Naive thymus-derived CD8-positive, alpha-beta T cell (primary cell): ENCODE measurements around the gene GDPD5. TPM values are rescaled to one million over a fixed set of nuclear protein-coding genes. Genes with fewer than 3 reads are reported as not detected.
A peak's percentile ranks its signal among the peaks of the same experiment; 100 is the strongest.

Experiments used
- ATAC-seq, 2 donors: fragments of 150-1000 bp; cut with Tn5 transposase in 1 of 2; sonication (Bioruptor Pico), chemical (Tn5 transposase) in 1 of 2; 1 replicate in 1 of 2; 2 replicates in 1 of 2; pipeline ENCODE4 v1.10.0; 2021; ENCODE audit warnings: mild to moderate bottlenecking in 2 of 2, moderate library complexity in 2 of 2
- POLR2A ChIA-PET: fragments of 350-600 bp; sonication (Branson Sonifier 250); formaldehyde crosslinking; loops from one replicate; lab custom pipeline; 2021; ENCODE audit warnings: antibody characterized with exemption; lab: Charles Lee
- DNase-seq, 10 donors: peaks; one replicate each; pipeline versions ENCODE4 v3.0.0 to v3.0.0-alpha.2; 2020 to 2022
- H3K27ac Mint-ChIP-seq, 10 donors: one replicate each; pipeline ENCODE4 v1.8.0; 2020 to 2022; ENCODE audit warnings: mild to moderate bottlenecking in 10 of 10, mixed read lengths in 10 of 10, moderate library complexity in 4 of 10, inconsistent platforms in 1 of 10
- H3K27me3 Mint-ChIP-seq, 5 donors: one replicate each; pipeline ENCODE4 v1.8.0; 2021 to 2022; ENCODE audit warnings: mixed read lengths in 5 of 5
- H3K36me3 Mint-ChIP-seq, 3 donors: one replicate each; pipeline ENCODE4 v1.8.0; 2020 to 2022; ENCODE audit warnings: mixed read lengths in 3 of 3, mild to moderate bottlenecking in 2 of 3, inconsistent platforms in 1 of 3
- H3K4me1 Mint-ChIP-seq, 4 donors: one replicate each; pipeline ENCODE4 v1.8.0; 2021 to 2022; ENCODE audit warnings: mixed read lengths in 4 of 4
- H3K4me3 Mint-ChIP-seq, 10 donors: one replicate each; pipeline ENCODE4 v1.8.0; 2020 to 2022; ENCODE audit warnings: mild to moderate bottlenecking in 10 of 10, mixed read lengths in 10 of 10, moderate library complexity in 6 of 10, inconsistent platforms in 1 of 10
- H3K9me3 Mint-ChIP-seq, 9 donors: one replicate each; pipeline ENCODE4 v1.8.0; 2020 to 2022; ENCODE audit warnings: mixed read lengths in 9 of 9, mild to moderate bottlenecking in 3 of 9, inconsistent platforms in 1 of 9, moderate library complexity in 1 of 9
- polyA plus RNA-seq, 3 donors: library from polyadenylated mRNA; unstranded; fragments of 300-500 nt; fragmentation: Illumina TruSeq; gene quantifications; one replicate each; pipeline ENCODE4 v1.2.3, GENCODE V29; 2021
- total RNA-seq, 8 experiments: library from RNA in 2 of 8; stranded (reverse) in 2 of 8; gene quantifications; one replicate each; pipeline ENCODE4 v1.2.3 and lab custom pipeline; 2021 to 2026

Gene GDPD5
- total and polyA plus RNA-seq, 5 experiments from 2014 or later = 4.2 to 13.4 (median 5.1) TPM

DNA sequence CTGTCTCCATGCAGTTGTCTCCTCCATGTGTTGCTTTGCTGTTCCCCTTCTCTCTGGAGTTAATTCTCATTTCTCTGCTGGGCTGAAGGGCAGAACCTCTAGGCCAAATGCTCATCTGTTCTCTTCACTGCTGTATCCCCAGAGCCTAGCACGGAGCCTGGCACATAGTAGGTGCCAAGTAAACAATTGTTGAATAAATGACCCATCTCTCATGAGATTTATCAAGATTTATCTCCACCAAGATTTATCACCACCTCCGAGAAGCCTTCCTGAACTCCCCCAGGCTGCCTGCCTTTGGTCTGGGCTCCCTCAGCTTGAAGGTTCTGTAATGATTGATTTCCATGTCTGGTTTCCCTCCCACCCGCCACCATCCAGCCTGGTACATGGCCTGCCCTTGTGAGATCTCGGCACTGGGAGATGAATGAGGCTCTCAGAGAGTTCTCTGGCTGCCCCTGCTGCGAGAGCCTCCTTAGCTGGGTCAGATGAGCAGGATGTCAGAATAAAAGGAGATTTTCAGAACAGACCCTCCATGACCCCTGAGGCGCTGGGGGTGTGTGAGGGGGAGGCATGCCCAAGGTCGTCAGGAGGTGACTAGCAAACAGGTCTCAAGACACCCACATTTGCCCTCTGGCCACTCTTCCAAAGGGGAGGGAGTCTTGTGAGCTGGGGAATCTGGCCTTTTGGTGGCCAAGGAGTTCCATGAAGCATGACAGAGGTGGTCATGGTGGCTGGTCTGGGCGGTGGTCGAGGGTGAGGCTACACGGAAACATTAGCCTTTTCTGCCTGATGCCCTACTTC, 2.4 kb upstream of the GDPD5 start:
- POLR2A ChIA-PET = interaction anchor here (1.1 kb wide), 1 partner anchor 98 kb away, joined by 3 read pairs; no protein-coding TSS in a partner anchor
- Mint-ChIP-seq H3K4me3 (peak overlapping the region in 8 of 10 donors; percentile 7 to 91 (median 78)), H3K36me3 (no peaks in the 10 kb centered on the region), H3K27ac (peak overlapping the region in 7 of 10 donors; percentile 12 to 71 (median 57)), H3K27me3 (peaks cover 0 to 4% (median 0%) of the 10 kb centered on the region in 5 donors), H3K9me3 (no peaks in the 10 kb centered on the region), H3K4me1 (peaks cover 30 to 45% (median 38%) of the 10 kb centered on the region in 4 donors)
- DNase-seq = no peak
- ATAC-seq = no peak

DNA sequence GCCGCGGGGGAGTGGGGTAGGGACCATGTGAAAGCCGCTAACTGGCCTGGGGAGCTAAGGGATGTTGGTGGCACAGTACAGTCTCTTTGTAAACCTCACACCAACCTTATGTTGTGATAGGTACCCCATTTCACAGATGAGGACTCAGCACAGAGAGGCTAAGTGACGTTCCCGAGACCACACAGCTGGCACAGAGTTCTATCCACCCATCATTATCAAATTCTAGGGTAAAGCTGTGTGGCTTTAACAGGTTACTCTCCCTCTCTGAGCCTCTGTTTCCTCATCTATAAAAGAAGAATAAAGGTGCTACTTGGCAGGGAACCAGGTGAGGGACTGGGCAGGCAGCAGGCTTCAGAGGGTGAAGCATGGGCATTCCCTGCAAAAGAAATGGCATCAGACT, 1.4 kb upstream of the GDPD5 start:
- DNase-seq = no peak
- Mint-ChIP-seq H3K27ac (peak overlapping the region in 8 of 10 donors; percentile 9 to 90 (median 74)), H3K9me3 (no peaks in the 10 kb centered on the region), H3K36me3 (no peaks in the 10 kb centered on the region), H3K4me3 (peak overlapping the region; percentile 70 to 91 (median 78)), H3K4me1 (peaks cover 28 to 42% (median 35%) of the 10 kb centered on the region in 4 donors), H3K27me3 (peaks cover 0 to under 1% (median 0%) of the 10 kb centered on the region in 5 donors)
- ATAC-seq = no peak
- POLR2A ChIA-PET = interaction anchor here (1.0 kb wide), 1 partner anchor 52 kb away, joined by 3 read pairs; no protein-coding TSS in a partner anchor

DNA sequence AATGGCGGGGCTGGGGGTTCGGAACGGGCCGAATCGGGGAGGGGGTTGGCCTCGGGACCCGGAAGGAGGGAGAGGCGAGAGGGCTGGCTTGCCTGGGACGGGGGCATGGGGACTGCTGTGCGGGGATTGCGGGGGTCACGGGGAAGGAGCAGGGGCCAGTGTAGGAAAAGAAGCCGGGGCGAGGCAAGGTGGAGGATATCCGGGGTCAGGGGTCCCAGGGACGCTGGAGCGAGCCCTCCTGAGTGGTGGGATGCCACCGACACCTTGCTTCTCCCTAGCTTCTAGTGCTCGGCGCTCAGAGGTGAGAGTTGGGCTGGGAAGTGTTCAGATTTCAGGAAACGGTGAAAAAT, 426 bp upstream of the GDPD5 start:
- H3K27ac Mint-ChIP-seq = peak overlapping the region in 9 of 10 donors; percentile 9 to 84 (median 69)
- H3K4me3 Mint-ChIP-seq = peak overlapping the region; percentile 75 to 91 (median 78)
- POLR2A ChIA-PET = interaction anchor here (0.6 to 1.4 kb wide), 4 partner anchors 9 to 126 kb away, joined by 3 to 5 read pairs (median 4); no protein-coding TSS in a partner anchor
- no peaks in the 10 kb centered on the region for H3K36me3 Mint-ChIP-seq
- H3K27me3 Mint-ChIP-seq = no peaks in the 10 kb centered on the region
- peaks cover 24 to 32% (median 30%) of the 10 kb centered on the region in 4 donors for H3K4me1 Mint-ChIP-seq
- DNase-seq (no peak), ATAC-seq (peak in 1 of 2 donors; percentile 5)
- no peaks in the 10 kb centered on the region for H3K9me3 Mint-ChIP-seq

DNA sequence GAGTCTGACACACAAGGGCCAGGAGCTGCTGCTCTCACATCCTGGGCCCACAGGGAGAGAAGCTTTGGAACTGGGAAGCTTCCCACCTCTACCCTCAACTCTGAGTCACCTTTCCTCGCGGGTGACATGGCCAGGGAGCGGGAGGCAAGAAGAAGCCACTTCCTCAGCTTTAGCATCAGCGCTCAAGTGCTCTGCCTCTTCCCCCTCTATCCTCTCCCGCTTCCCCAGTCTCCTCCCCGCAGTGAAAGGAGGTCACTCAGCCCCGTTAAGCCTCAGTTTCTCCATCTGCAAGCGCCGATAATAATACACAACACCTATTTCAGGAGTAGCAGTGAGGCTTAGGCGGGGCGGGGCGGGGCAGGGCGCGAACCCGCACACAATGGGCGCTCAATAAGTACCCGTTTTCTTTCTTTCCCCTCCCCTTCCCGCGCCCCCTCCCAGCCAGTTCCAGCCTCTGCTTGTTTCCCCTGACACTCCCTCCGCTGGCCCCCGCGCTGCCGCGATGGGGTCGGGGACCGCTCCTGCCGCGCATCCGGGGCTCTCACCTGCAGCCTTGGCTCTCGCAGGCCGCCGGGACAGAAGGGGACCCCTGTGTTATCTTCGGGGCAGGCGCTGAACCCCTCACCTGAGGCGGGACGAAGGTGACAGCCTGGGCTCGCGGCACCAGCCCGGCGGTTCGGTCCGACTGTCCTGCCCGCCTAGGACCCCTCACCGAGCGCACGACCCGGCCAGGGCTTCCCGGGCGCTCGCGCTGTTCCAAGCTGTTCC, 892 bp downstream of the GDPD5 start:
- no peaks in the 10 kb centered on the region for H3K36me3 Mint-ChIP-seq
- peak overlapping the region in 7 of 10 donors; percentile 37 to 82 (median 65) for H3K27ac Mint-ChIP-seq
- H3K9me3 Mint-ChIP-seq = no peaks in the 10 kb centered on the region
- H3K27me3 Mint-ChIP-seq = no peaks in the 10 kb centered on the region
- POLR2A ChIA-PET = interaction anchor here (0.7 to 1.4 kb wide), 5 partner anchors 49 to 142 kb away, joined by 3 to 6 read pairs (median 3); no protein-coding TSS in a partner anchor
- peak overlapping the region; percentile 77 to 93 (median 84) for H3K4me3 Mint-ChIP-seq
- ATAC-seq (peak in 1 of 2 donors; percentile 36), DNase-seq (peak in 8 of 10 donors; percentile 11 to 46 (median 36))
- peaks cover 16 to 29% (median 25%) of the 10 kb centered on the region in 4 donors for H3K4me1 Mint-ChIP-seq

DNA sequence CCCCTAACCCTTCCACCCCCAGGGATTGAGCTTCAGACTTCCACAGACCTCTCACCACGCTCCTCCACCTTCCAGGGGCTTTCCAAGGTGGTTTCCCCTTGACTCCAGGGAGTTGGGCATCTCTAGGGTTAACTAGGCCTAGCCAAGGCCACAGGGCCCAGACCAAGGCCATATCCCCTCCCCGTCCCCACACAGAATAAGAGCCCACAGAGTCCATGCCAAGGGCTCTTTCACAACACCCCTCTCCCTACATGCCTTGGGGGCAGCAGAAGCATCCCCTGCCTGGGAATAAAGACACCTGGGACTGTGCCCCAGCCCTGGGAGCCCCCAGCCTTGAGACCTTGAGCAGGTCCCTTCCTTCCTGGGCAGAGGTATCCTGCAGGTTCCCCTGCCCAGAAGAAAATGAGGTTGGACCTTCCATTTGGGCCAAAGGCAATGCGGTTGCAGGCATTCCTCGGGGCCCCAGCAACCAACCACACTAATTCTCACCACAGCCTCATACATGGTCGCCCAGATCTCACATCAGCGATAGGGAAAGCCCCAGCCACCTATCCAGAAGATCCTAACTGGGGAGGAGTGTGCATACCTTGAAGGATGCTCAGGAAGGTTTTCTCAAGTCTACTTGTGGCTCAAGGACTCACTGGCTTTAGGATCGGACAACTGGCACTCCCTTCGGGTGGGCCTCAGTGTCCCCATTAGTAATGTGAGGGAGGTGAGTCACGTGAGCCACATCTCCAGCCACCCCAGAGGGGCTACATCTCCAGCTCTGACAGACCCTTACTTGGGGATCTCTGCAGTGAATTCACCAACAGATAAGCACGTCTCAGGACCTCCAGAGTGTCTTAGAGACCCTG, 1.7 kb downstream of the GDPD5 start:
- ATAC-seq = no peak
- POLR2A ChIA-PET = interaction anchor here (0.7 to 1.0 kb wide), 2 partner anchors 73 to 94 kb away, joined by 3 read pairs; no protein-coding TSS in a partner anchor
- H3K9me3 Mint-ChIP-seq = no peaks in the 10 kb centered on the region
- peaks cover 16 to 29% (median 25%) of the 10 kb centered on the region in 4 donors for H3K4me1 Mint-ChIP-seq
- peak overlapping the region; percentile 77 to 93 (median 84) for H3K4me3 Mint-ChIP-seq
- H3K36me3 Mint-ChIP-seq = no peaks in the 10 kb centered on the region
- H3K27ac Mint-ChIP-seq = peak overlapping the region in 7 of 10 donors; percentile 14 to 79 (median 65)
- H3K27me3 Mint-ChIP-seq = no peaks in the 10 kb centered on the region
- peak in 1 of 10 donors; percentile 12 for DNase-seq

DNA sequence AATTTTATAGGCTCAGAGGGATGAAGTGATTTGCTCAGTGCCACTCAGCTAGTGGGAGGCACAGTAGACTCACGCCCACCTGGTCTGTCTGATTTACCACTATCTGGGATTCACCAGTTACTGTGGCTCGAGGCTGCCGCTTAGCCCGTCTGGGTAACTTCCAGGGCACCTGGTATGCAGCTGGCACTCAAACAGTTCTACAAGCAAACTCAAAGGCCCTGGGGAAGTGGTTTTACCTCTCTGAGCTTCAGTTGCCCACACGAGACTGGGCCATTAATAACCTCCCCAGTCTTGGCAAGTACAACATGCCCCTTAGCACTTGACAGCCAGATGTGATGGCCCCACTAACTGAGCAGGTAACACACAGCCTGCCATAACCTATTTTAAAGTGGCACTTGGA, 2.6 kb downstream of the GDPD5 start:
- Mint-ChIP-seq H3K4me1 (peaks cover 16 to 30% (median 25%) of the 10 kb centered on the region in 4 donors), H3K4me3 (peak overlapping the region in 5 of 10 donors; percentile 22 to 90 (median 57))

DNA sequence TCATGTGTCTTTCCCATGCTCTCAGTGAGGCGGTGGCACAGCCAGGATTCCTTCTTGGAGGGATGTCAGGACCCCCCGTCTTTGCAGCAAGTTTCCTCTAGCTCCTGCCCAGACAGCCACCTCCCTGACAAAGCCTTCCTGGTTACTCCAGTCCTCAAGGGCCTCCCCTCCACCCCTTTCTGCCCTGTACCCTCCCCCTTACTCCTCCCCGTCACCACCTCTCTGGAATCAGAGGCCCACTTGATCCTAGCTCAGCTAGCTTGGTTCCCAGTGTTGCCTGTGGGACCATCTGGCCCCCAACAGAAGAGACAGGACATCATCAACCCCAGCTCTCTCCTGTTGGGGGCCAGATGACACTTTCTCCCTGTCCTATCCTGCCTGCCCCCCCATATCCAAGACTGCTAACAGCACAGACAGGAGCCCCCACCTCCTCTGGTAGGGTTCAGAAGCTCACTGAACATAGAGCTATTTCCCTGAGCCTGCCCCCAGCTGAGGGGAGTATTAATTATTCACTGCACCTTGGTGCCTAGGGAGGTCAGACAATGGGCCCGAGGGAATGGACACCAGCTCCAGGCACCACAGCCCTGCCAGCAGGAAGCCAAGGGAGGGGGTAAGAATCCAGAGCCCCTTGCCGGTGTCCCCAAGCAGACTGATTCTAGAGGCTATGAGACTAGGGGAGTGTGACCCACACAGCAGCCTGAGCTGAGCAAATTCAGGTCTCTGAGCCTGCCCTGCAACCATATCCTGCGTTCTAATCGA, 3.3 kb downstream of the GDPD5 start:
- Mint-ChIP-seq H3K9me3 (no peaks in the 10 kb centered on the region), H3K36me3 (no peaks in the 10 kb centered on the region), H3K27ac (no peak overlapping the region), H3K4me3 (peak overlapping the region in 1 of 10 donors; percentile 30), H3K4me1 (peaks cover 16 to 35% (median 30%) of the 10 kb centered on the region in 4 donors), H3K27me3 (no peaks in the 10 kb centered on the region)
- DNase-seq (no peak), ATAC-seq (no peak)
- POLR2A ChIA-PET = interaction anchor here (0.9 to 1.0 kb wide), 2 partner anchors 12 to 91 kb away, joined by 3 read pairs; no protein-coding TSS in a partner anchor

More for the DNA sequence above, 2.6 kb downstream of the GDPD5 start:
- peak overlapping the region in 3 of 10 donors; percentile 32 to 69 (median 65) for H3K27ac Mint-ChIP-seq
- H3K36me3 Mint-ChIP-seq = no peaks in the 10 kb centered on the region
- POLR2A ChIA-PET = interaction anchor here (0.7 to 1.0 kb wide), 3 partner anchors 11 to 92 kb away, joined by 3 read pairs; no protein-coding TSS in a partner anchor
- DNase-seq = no peak
- H3K9me3 Mint-ChIP-seq = no peaks in the 10 kb centered on the region
- no peaks in the 10 kb centered on the region for H3K27me3 Mint-ChIP-seq
- ATAC-seq = no peak

DNA sequence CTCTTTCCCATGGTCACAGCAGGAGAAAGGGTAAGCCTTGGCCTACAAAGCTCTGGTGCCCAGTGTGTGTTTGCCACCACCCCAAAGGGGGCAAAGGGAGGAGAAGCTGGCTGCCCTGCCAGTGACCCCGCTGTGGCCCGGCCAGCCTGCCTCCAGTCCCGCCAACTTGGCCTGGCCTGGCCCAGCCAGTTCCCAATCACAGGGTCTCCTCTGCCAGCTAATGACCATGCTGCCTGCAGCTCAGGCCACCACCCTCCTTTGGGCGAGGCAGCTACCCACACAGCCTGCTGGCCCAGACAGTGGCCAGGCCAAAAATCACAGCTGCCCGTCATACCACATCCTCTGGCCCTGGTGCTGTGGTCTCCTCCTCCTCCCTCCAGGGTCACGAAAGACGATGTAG, 5.1 kb downstream of the GDPD5 start:
- Mint-ChIP-seq H3K36me3 (no peaks in the 10 kb centered on the region), H3K27me3 (no peaks in the 10 kb centered on the region), H3K4me1 (peaks cover 20 to 35% (median 31%) of the 10 kb centered on the region in 4 donors), H3K27ac (no peak overlapping the region), H3K4me3 (no peak overlapping the region), H3K9me3 (no peaks in the 10 kb centered on the region)
- no peak for DNase-seq
- POLR2A ChIA-PET = interaction anchor here (0.9 kb wide), 1 partner anchor 10 kb away, joined by 6 read pairs; no protein-coding TSS in a partner anchor
- no peak for ATAC-seq

DNA sequence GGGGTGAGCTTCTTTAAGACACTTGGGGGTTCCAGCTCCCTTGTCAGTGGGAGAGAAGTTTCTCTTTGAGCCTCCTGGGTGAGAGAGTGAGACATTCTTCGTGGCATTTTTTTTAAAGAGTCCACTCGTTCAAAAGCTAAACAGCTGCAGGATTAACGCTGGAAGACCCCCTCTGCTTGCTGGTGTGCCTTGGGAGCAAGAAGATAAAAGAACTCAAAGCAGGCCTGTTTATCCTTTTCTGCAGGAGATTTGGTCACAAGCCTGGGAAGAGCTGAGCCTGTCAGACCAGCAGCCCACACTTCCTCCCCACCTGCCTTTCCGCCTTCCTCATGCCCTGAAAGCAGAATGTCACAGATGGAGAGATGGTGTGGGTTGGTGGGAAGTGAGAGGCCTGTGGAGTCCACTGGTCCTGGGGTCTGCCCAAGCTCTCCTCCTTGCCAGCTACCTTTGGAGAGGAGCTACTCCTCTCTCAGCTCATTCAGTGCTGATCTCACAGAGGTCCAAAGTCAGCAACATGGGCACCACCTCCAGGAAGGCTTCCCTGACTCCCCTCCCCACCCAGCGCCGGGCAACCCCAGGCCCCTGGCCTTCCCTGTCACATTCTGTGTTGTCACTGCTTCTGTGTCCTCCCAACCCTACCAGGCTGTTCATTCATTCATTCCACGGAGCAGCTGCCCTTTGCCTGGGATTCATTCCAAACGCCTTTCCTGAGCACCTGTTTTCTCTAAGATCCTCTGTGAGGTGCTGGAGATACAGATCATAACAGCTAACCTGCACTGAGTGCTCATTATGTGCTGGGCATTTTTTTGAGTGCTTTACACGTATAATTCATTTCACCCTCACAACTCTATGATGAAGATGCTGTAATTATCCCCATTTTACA, 6.7 kb downstream of the GDPD5 start:
- POLR2A ChIA-PET = no interaction called here
- H3K27ac Mint-ChIP-seq = peak overlapping the region in 2 of 10 donors; percentile 15 to 46
- H3K4me3 Mint-ChIP-seq = no peak overlapping the region
- peaks cover 14 to 31% (median 21%) of the 10 kb centered on the region in 4 donors for H3K4me1 Mint-ChIP-seq
- H3K36me3 Mint-ChIP-seq = no peaks in the 10 kb centered on the region
- DNase-seq (no peak), ATAC-seq (no peak)
- H3K9me3 Mint-ChIP-seq = no peaks in the 10 kb centered on the region
- no peaks in the 10 kb centered on the region for H3K27me3 Mint-ChIP-seq

DNA sequence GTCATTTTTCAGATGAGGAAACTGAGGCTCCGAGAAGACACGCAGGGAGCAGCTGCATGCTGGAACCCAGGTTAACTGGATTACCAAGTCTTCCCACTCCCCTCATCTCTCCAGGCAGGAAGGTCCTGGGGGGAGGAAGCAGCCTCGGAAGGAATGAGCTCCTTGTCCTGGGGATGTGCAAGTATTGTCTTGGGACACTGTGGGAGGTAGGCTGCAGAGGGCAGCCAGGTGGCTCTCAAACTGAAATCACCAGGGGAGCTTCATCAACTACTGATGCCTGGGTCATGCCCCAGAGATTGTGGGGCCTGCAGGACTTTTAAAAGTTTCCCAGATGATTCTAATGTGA, 7.6 kb downstream of the GDPD5 start:
- no peaks in the 10 kb centered on the region for H3K9me3 Mint-ChIP-seq
- H3K27me3 Mint-ChIP-seq = no peaks in the 10 kb centered on the region
- H3K36me3 Mint-ChIP-seq = no peaks in the 10 kb centered on the region
- no peak for ATAC-seq
- H3K4me3 Mint-ChIP-seq = no peak overlapping the region
- no peak for DNase-seq
- H3K4me1 Mint-ChIP-seq = peaks cover 8 to 23% (median 15%) of the 10 kb centered on the region in 4 donors
- H3K27ac Mint-ChIP-seq = peak overlapping the region in 1 of 10 donors; percentile 55
- POLR2A ChIA-PET = no interaction called here
